Limb (tissue), 2 donors: ENCODE measurements around the gene CORO2A.
"Not testable (repeated sequence)": the region's sequence is repeated elsewhere in the genome, so short reads cannot be mapped to it uniquely, and the experiment has no call there.

Experiments
- DNase-seq, 2 donors: peaks; one replicate each; pipeline ENCODE4 v3.0.0-alpha.2; 2016; ENCODE audit errors: extremely low spot score in 2 of 2

The CORO2A gene

GRCh38 chr9:98117984-98118639, 74.3 kb downstream of the CORO2A start:
- no peak for DNase-seq

- DNase-seq, result not testable (repeated sequence)
These were observed 75.3 kb downstream of the CORO2A start for GRCh38 chr9:98117097-98117496.

GRCh38 chr9:98109052-98109451, 83.4 kb downstream of the CORO2A start:
- DNase-seq, result no peak

GRCh38 chr9:98108531-98109031, 83.9 kb downstream of the CORO2A start:
- DNase-seq, result no peak

- no peak for DNase-seq
These were observed 84.5 kb downstream of the CORO2A start for GRCh38 chr9:98107926-98108325.

GRCh38 chr9:98105006-98105405, 87.4 kb downstream of the CORO2A start:
- no peak for DNase-seq

GRCh38 chr9:98104445-98104881, 88.0 kb downstream of the CORO2A start:
- no peak for DNase-seq

- DNase-seq, result no peak
These were observed 90.6 kb downstream of the CORO2A start for GRCh38 chr9:98101868-98102273.

- no peak for DNase-seq
These were observed 91.0 kb downstream of the CORO2A start for GRCh38 chr9:98101416-98101815.

- no peak for DNase-seq
These were observed 92.0 kb downstream of the CORO2A start for GRCh38 chr9:98100456-98100855.

GRCh38 chr9:98099898-98100297, 92.5 kb downstream of the CORO2A start:
- DNase-seq, result no peak

- no peak for DNase-seq
These were observed 93.1 kb downstream of the CORO2A start for GRCh38 chr9:98099346-98099745.

GRCh38 chr9:98097836-98098235, 94.6 kb downstream of the CORO2A start:
- DNase-seq, result no peak

- DNase-seq, result no peak
These were observed 96.3 kb downstream of the CORO2A start for GRCh38 chr9:98096091-98096490.

GRCh38 chr9:98095401-98095800, 97.0 kb downstream of the CORO2A start:
- no peak for DNase-seq

GRCh38 chr9:98094851-98095250, 97.6 kb downstream of the CORO2A start:
- DNase-seq, result no peak

- DNase-seq, result no peak
These were observed 98.1 kb downstream of the CORO2A start for GRCh38 chr9:98094316-98094715.

GRCh38 chr9:98092613-98092931, 99.9 kb downstream of the CORO2A start:
- no peak for DNase-seq

- DNase-seq, result no peak
These were observed 100.5 kb downstream of the CORO2A start for GRCh38 chr9:98091735-98092612.

GRCh38 chr9:98090674-98091073, 101.8 kb downstream of the CORO2A start:
- DNase-seq, result not testable (repeated sequence)

GRCh38 chr9:98087420-98088354, 104.8 kb downstream of the CORO2A start:
- peak; percentile 32 to 81 for DNase-seq

- no peak for DNase-seq
These were observed 106.0 kb downstream of the CORO2A start for GRCh38 chr9:98086461-98086860.
